K562 (cell line): ENCODE results near the gene CARMIL3. TPM values are rescaled to one million over a fixed set of nuclear protein-coding genes. Genes with fewer than 3 reads are reported as not detected.
A peak's percentile ranks its signal among the peaks of the same experiment; 100 is the strongest.

Experiments used
- ASH1L ChIP-seq: fragments of 450-650 bp; IDR thresholded peaks from 2 replicates; pipeline ENCODE4 v1.6.1; 2018; ENCODE audit warnings: borderline replicate concordance, mild to moderate bottlenecking, low read depth; ENCODE audit not compliant: partially characterized antibody
- CEBPB ChIP-seq: fragments of 450-650 bp; IDR thresholded peaks from 2 replicates; pipeline ENCODE4 v1.6.1; 2016; ENCODE audit warnings: missing genetic modification characterization, missing compliant biosample characterization
- DPF2 ChIP-seq: fragments of 450-650 bp; IDR thresholded peaks from 2 replicates; pipeline ENCODE4 v1.6.1; 2016
- FIP1L1 ChIP-seq: fragments of 200-400 bp; formaldehyde crosslinking; IDR thresholded peaks from 2 replicates; pipeline ENCODE4 v1.6.1; 2018; ENCODE audit warnings: mild to moderate bottlenecking, low read depth, low read length; ENCODE audit not compliant: poor library complexity, severe bottlenecking
- FOXK1 ChIP-seq: sonication (generic); formaldehyde crosslinking; IDR thresholded peaks from 2 replicates; pipeline ENCODE4 v1.8.0; 2022; ENCODE audit warnings: missing genetic modification reagents, mild to moderate bottlenecking, borderline replicate concordance
- GATAD2B ChIP-seq: fragments of 450-650 bp; IDR thresholded peaks from 2 replicates; pipeline ENCODE4 v1.6.1; 2017; ENCODE audit warnings: mild to moderate bottlenecking, borderline replicate concordance
- KLF10 ChIP-seq: fragments of 250-450 bp; sonication (Bioruptor Pico); IDR thresholded peaks from 2 replicates; pipeline ENCODE4 v1.6.1; 2021; ENCODE audit warnings: matching md5 sums
- MEIS2 ChIP-seq: fragments of 450-650 bp; IDR thresholded peaks from 2 replicates; pipeline ENCODE4 v1.6.1; 2014; ENCODE audit warnings: mild to moderate bottlenecking; ENCODE audit not compliant: partially characterized antibody
- MXI1 ChIP-seq: IDR thresholded peaks from 2 replicates; pipeline ENCODE4 v1.6.1; 2011; ENCODE audit warnings: low read depth, mild to moderate bottlenecking, improper control_type of control experiment, low read length
- MYBL2 ChIP-seq, 2 experiments: fragments of 450-650 bp in 1 of 2; sonication (generic) in 1 of 2; formaldehyde crosslinking in 1 of 2; IDR thresholded peaks; 2 replicates each; pipeline versions ENCODE4 v1.6.1 to v1.8.1; 2017 to 2022; ENCODE audit warnings: borderline replicate concordance in 1 of 2, inconsistent platforms in 1 of 2, low read depth in 1 of 2, mild to moderate bottlenecking in 1 of 2, missing genetic modification reagents in 1 of 2, moderate library complexity in 1 of 2
- PHF21A ChIP-seq: fragments of 450-650 bp; IDR thresholded peaks from 2 replicates; pipeline ENCODE4 v1.6.1; 2017; ENCODE audit warnings: low read depth, borderline replicate concordance
- PURB ChIP-seq: sonication (generic); formaldehyde crosslinking; IDR thresholded peaks from 2 replicates; pipeline ENCODE4 v1.9.0; 2021; ENCODE audit warnings: low read depth, mild to moderate bottlenecking, missing genetic modification reagents
- RBM14 ChIP-seq: fragments of 200-400 bp; formaldehyde crosslinking; IDR thresholded peaks from 2 replicates; pipeline ENCODE4 v1.6.1; 2018; ENCODE audit warnings: low read depth, mild to moderate bottlenecking, low read length, moderate library complexity, borderline replicate concordance; ENCODE audit not compliant: insufficient read depth
- SLC30A9 ChIP-seq: fragments of 250-450 bp; sonication (Bioruptor Pico); IDR thresholded peaks from 2 replicates; pipeline ENCODE4 v1.8.0; 2022; ENCODE audit warnings: mild to moderate bottlenecking, moderate library complexity
- SRF ChIP-seq, 2 experiments: fragments of 250-450, 450-650 bp in 1 of 2; sonication (Bioruptor Pico) in 1 of 2; sonication (generic) in 1 of 2; formaldehyde crosslinking; IDR thresholded peaks; 2 replicates each; pipeline versions ENCODE4 v1.5.0 to v1.5.1; 2020 to 2022; ENCODE audit warnings: mild to moderate bottlenecking in 1 of 2, missing genetic modification reagents in 1 of 2
- TARDBP ChIP-seq: fragments of 450-650 bp; IDR thresholded peaks from 2 replicates; pipeline ENCODE4 v1.6.1; 2016
- TEAD4 ChIP-seq, 2 experiments: sonication (generic) in 1 of 2; formaldehyde crosslinking in 1 of 2; IDR thresholded peaks; 2 replicates each; pipeline versions ENCODE4 v1.6.1 to v1.8.0; 2012 to 2022; ENCODE audit warnings: borderline replicate concordance in 1 of 2, inconsistent platforms in 1 of 2, low read length in 1 of 2, mild to moderate bottlenecking in 1 of 2, missing genetic modification reagents in 1 of 2
- THRAP3 ChIP-seq: fragments of 450-650 bp; IDR thresholded peaks from 2 replicates; pipeline ENCODE4 v1.6.1; 2016; ENCODE audit warnings: mild to moderate bottlenecking, inconsistent platforms, borderline replicate concordance
- YBX1 ChIP-seq: fragments of 450-650 bp; IDR thresholded peaks from 2 replicates; pipeline ENCODE4 v1.7.1; 2016; ENCODE audit warnings: mild to moderate bottlenecking
- ZBTB7A ChIP-seq: IDR thresholded peaks from 2 replicates; pipeline ENCODE4 v1.6.1; 2011; ENCODE audit warnings: low read depth, mild to moderate bottlenecking, low read length, moderate library complexity, borderline replicate concordance; ENCODE audit not compliant: control insufficient read depth
- ZFP1 ChIP-seq: fragments of 450-650 bp; formaldehyde crosslinking; IDR thresholded peaks from 2 replicates; pipeline ENCODE4 v1.4.0; 2020; ENCODE audit warnings: mild to moderate bottlenecking, mixed read lengths
- ZNF3 ChIP-seq: fragments of 250-450 bp; sonication (Bioruptor Pico); IDR thresholded peaks from 2 replicates; pipeline ENCODE4 v1.5.0; 2021; ENCODE audit warnings: mild to moderate bottlenecking, moderate library complexity
- ZNF507 ChIP-seq: conservative IDR thresholded peaks from 2 replicates; pipeline ENCODE4 v1.6.1; 2017; ENCODE audit warnings: missing genetic modification characterization, missing compliant biosample characterization
- ZNF785 ChIP-seq: fragments of 250-450 bp; sonication (Bioruptor Pico); IDR thresholded peaks from 2 replicates; pipeline ENCODE4 v1.4.0; 2020; ENCODE audit warnings: mild to moderate bottlenecking
- polyA plus RNA-seq, 8 experiments: library from polyadenylated mRNA; depleted of rRNA in 4 of 8; stranded (reverse) in 5 of 8; unstranded in 3 of 8; fragments of >200 nt; fragmentation: Nextera tagmentation in 2 of 8; fragmentation: Illumina TruSeq in 1 of 8; extraction: Ambion mirVana in 2 of 8; extraction: Trizol in 1 of 8; gene quantifications; 2 replicates each; pipeline versions ENCODE4 v1.2.1 to v1.2.3, GENCODE V29; 2011 to 2014; ENCODE audit warnings: inconsistent platforms in 1 of 8, missing spikeins in 1 of 8
- total RNA-seq, 7 experiments: library from RNA; depleted of rRNA in 6 of 7; stranded (reverse); fragments of >200 nt in 6 of 7; fragmentation: Illumina TruSeq in 2 of 7; extraction: Trizol in 2 of 7; gene quantifications; 2 replicates each; pipeline versions ENCODE4 v1.2.1 to v1.2.3, GENCODE V29; 2011 to 2021; ENCODE audit warnings: low replicate concordance in 1 of 7
- TF ChIP-seq, protein P1 (sequence below): fragments of 250-450 bp; sonication (Bioruptor Pico); IDR thresholded peaks from 2 replicates; pipeline ENCODE4 v1.8.0; 2021; ENCODE audit warnings: moderate library complexity, mild to moderate bottlenecking, inconsistent platforms
- TF ChIP-seq, protein P2 (sequence below): fragments of 450-650 bp; IDR thresholded peaks from 2 replicates; pipeline ENCODE4 v1.6.1; 2016

The CARMIL3 gene
- total and polyA plus RNA-seq, 9 of the 15 experiments (the other 6 are each of a cell fraction or from before 2014, with no cell fraction given) = 0.01 to 0.11 (median 0.05) TPM; not detected in 5

DNA sequence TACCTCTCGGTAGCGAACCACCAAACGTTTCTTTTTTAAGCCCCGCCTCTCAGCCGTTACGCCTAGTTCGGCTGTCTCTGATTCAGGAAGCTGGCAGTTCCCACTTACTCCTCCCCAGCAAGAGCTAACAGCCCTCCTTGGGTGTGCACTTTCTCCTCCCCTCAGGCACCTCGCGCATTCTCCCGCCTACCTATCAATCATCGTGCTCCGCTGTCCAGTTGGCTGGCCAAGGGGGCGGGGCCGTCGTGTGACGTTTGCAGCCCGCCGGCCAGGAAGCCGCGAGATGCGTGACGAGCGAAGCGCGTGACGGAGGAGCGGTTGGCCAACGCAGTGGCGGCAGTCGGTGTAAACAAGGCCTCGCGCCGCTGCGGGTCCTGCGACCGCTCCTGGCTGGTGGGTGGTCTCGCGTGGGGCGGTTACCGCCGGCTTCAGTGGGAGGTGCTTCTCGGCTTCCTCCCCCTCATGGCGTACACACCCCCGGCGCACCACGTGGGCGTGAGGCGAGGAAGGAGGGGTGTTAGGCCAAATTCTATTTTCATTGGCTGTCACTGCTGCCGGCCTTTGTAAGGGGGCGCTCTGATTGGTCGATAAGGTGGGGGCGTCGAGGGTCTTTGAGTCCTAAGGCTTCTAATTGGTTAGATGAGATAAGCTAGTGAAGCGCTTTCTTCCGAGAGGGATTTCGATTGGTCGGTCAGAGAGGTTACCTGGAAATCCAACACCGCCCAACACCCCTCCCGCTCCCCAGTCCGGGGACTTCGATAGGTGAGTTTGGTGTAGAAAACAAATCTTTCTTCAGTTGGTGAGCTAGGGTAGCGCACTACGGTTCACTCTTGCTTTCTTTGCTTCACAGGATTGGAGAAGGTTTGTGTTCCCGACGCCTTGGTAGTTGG is 63.0 kb downstream of the CARMIL3 start, which contains the start of the genes DCAF11 and NRL (continued):
- TF ChIP-seq RBM14 (no peak), PURB (no peak), SLC30A9 (CRISPR knock-in tag) (no peak), ASH1L (peak; percentile 98), ZNF785 (CRISPR knock-in tag) (no peak), ZBTB7A (peak; percentile 94), MYBL2 (IDR thresholded peaks at IDR 0.05; ENCODE audit: low read depth) (peak; percentile 82), MYBL2 (CRISPR knock-in tag; IDR thresholded peaks at IDR 0.05; ENCODE audit: borderline replicate concordance) (no peak), ZNF3 (CRISPR knock-in tag) (no peak), KLF10 (no peak), MXI1 (peak; percentile 83; the same call in 1 of the 2 replicates), FIP1L1 (no peak), CEBPB (tag) (peak; percentile 72), MEIS2 (peak; percentile 99), TARDBP (peak; percentile 70; the same call in 1 of the 2 replicates), ZNF507 (tag) (no peak), PHF21A (no peak), GATAD2B (no peak; the same call in 1 of the 2 replicates), DPF2 (no peak), SRF (CRISPR knock-in tag; IDR thresholded peaks at IDR 0.05) (peak in 1 of 2 experiments; percentile 41; a peak in 1 of 4 replicates), THRAP3 (no peak), FOXK1 (CRISPR knock-in tag) (peak; percentile 96), ZFP1 (CRISPR knock-in tag) (no peak), TEAD4 (IDR thresholded peaks at IDR 0.05; ENCODE audit: low read length) (0 out of 2 replicates have a peak, but pooled peaks have one; percentile 5), TEAD4 (CRISPR knock-in tag; IDR thresholded peaks at IDR 0.05; ENCODE audit: borderline replicate concordance) (no peak), YBX1 (no peak)
- TF ChIP-seq, protein P1, sequence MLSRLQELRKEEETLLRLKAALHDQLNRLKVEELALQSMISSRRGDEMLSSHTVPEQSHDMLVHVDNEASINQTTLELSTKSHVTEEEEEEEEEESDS (CRISPR knock-in tag) = no peak
- TF ChIP-seq, protein P2, sequence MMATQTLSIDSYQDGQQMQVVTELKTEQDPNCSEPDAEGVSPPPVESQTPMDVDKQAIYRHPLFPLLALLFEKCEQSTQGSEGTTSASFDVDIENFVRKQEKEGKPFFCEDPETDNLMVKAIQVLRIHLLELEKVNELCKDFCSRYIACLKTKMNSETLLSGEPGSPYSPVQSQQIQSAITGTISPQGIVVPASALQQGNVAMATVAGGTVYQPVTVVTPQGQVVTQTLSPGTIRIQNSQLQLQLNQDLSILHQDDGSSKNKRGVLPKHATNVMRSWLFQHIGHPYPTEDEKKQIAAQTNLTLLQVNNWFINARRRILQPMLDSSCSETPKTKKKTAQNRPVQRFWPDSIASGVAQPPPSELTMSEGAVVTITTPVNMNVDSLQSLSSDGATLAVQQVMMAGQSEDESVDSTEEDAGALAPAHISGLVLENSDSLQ = peak; percentile 99
